ENCODE results near the gene TRAPPC10.

Gene TRAPPC10

GRCh38 chr21:44052830-44053226, 40.7 kb downstream of the TRAPPC10 start:
- intact Hi-C loops (cut with DNase I): no loop called here
- peak in 5 of 42 donors; percentile 27 to 54 (median 45) for DNase-seq

GRCh38 chr21:44053567-44053966, 41.5 kb downstream of the TRAPPC10 start:
- intact Hi-C loops (cut with DNase I): no loop called here
- DNase-seq: no peak

- intact Hi-C loops (cut with DNase I): no loop called here
- DNase-seq: no peak
Measured at GRCh38 chr21:44054710-44055109, 42.6 kb downstream of the TRAPPC10 start.

- intact Hi-C loops (cut with DNase I): no loop called here
- no peak for DNase-seq
Measured at GRCh38 chr21:44057055-44057454, 44.9 kb downstream of the TRAPPC10 start.

- no peak for DNase-seq
- intact Hi-C loops (cut with DNase I): no loop called here
Measured at GRCh38 chr21:44057960-44058651, 46.0 kb downstream of the TRAPPC10 start.

- no peak for DNase-seq
- intact Hi-C loops (cut with DNase I): no loop called here
Measured at GRCh38 chr21:44058652-44058964, 46.5 kb downstream of the TRAPPC10 start.

GRCh38 chr21:44058981-44059380, 46.9 kb downstream of the TRAPPC10 start:
- intact Hi-C loops (cut with DNase I): no loop called here
- no peak for DNase-seq

- peak in 2 of 42 donors; percentile 1 to 3 for DNase-seq
Measured at GRCh38 chr21:44059710-44060109, 47.6 kb downstream of the TRAPPC10 start.

GRCh38 chr21:44062380-44062779, 50.3 kb downstream of the TRAPPC10 start:
- peak in 4 of 42 donors; percentile 6 to 36 (median 8) for DNase-seq
- intact Hi-C loops (cut with DNase I): loop anchor here (10.0 kb wide), 1 partner anchor 48 kb away; the partner anchor contains the start of gene TRAPPC10

More at GRCh38 chr21:44059710-44060109, 47.6 kb downstream of the TRAPPC10 start:
- intact Hi-C loops (cut with DNase I): loop anchor here (10.0 kb wide), 1 partner anchor 45 kb away; the partner anchor contains the start of gene TRAPPC10

- intact Hi-C loops (cut with DNase I): loop anchor here (10.0 kb wide), 1 partner anchor 49 kb away; the partner anchor contains the start of gene TRAPPC10
- DNase-seq: peak in 33 of 42 donors; percentile 36 to 86 (median 65)
Measured at GRCh38 chr21:44063151-44063912, 51.2 kb downstream of the TRAPPC10 start.

- DNase-seq: peak in 4 of 42 donors; percentile 3 to 20 (median 8)
- intact Hi-C loops (cut with DNase I): loop anchor here (10.0 kb wide), 1 partner anchor 50 kb away; the partner anchor contains the start of gene TRAPPC10
Measured at GRCh38 chr21:44064852-44065403, 52.8 kb downstream of the TRAPPC10 start.

- DNase-seq: peak in 4 of 42 donors; percentile 32 to 38 (median 34)
- intact Hi-C loops (cut with DNase I): loop anchor here (10.0 kb wide), 1 partner anchor 51 kb away; the partner anchor contains the start of gene TRAPPC10
Measured at GRCh38 chr21:44065428-44065827, 53.3 kb downstream of the TRAPPC10 start.

GRCh38 chr21:44066116-44066515, 54.0 kb downstream of the TRAPPC10 start:
- intact Hi-C loops (cut with DNase I): loop anchor here (10.0 kb wide), 1 partner anchor 51 kb away; the partner anchor contains the start of gene TRAPPC10
- peak in 4 of 42 donors; percentile 8 to 27 (median 20) for DNase-seq

- intact Hi-C loops (cut with DNase I): loop anchor here (10.0 kb wide), 1 partner anchor 52 kb away; the partner anchor contains the start of gene TRAPPC10
- peak in 11 of 42 donors; percentile 14 to 60 (median 44) for DNase-seq
Measured at GRCh38 chr21:44067011-44067839, 55.1 kb downstream of the TRAPPC10 start.

GRCh38 chr21:44070391-44070790, 58.3 kb downstream of the TRAPPC10 start:
- intact Hi-C loops (cut with DNase I): no loop called here
- peak in 1 of 42 donors; percentile 33 for DNase-seq

- DNase-seq: peak in 1 of 42 donors; percentile 35
Measured at GRCh38 chr21:44071359-44072104, 59.4 kb downstream of the TRAPPC10 start.

GRCh38 chr21:44072111-44072510, 60.0 kb downstream of the TRAPPC10 start:
- peak in 1 of 42 donors; percentile 36 for DNase-seq
- intact Hi-C loops (cut with DNase I): no loop called here

More at GRCh38 chr21:44071359-44072104, 59.4 kb downstream of the TRAPPC10 start:
- intact Hi-C loops (cut with DNase I): no loop called here
